GM21717 (cell line): Measurements from ENCODE around the gene STAG3.
"Not testable (repeated sequence)": the region's sequence is repeated elsewhere in the genome, so short reads cannot be mapped to it uniquely, and the experiment has no call there.

Experiments
- ATAC-seq: cut with Tn5 transposase; IDR thresholded peaks from one replicate; pipeline ENCODE4 v1.9.1; 2021; ENCODE audit warnings: mild to moderate bottlenecking, moderate library complexity; ENCODE audit not compliant: unreplicated experiment

Gene STAG3

GRCh38 chr7:100173806-100174495 lies 3.8 kb upstream of the STAG3 start:
- ATAC-seq: no peak

- no peak for ATAC-seq
These were observed 3.1 kb upstream of the STAG3 start for GRCh38 chr7:100174582-100174981.

GRCh38 chr7:100175296-100175935 lies 2.3 kb upstream of the STAG3 start:
- no peak for ATAC-seq

- no peak for ATAC-seq
These were observed 1.3 kb upstream of the STAG3 start for GRCh38 chr7:100176096-100177044.

- ATAC-seq: not testable (repeated sequence)
These were observed 2.4 kb downstream of the STAG3 start for GRCh38 chr7:100180084-100180483.

- ATAC-seq: not testable (repeated sequence)
These were observed 4.9 kb downstream of the STAG3 start for GRCh38 chr7:100182616-100183015.

- not testable (repeated sequence) for ATAC-seq
These were observed 5.4 kb downstream of the STAG3 start for GRCh38 chr7:100183090-100183489.

- no peak for ATAC-seq
These were observed 8.0 kb downstream of the STAG3 start for GRCh38 chr7:100185726-100186125.

GRCh38 chr7:100189061-100189460 lies 11.3 kb downstream of the STAG3 start:
- ATAC-seq: no peak

GRCh38 chr7:100190048-100190711 lies 12.5 kb downstream of the STAG3 start:
- peak; percentile 50 for ATAC-seq

- no peak for ATAC-seq
These were observed 14.1 kb downstream of the STAG3 start for GRCh38 chr7:100191775-100192174.

- ATAC-seq: not testable (repeated sequence)
These were observed 14.7 kb downstream of the STAG3 start for GRCh38 chr7:100192281-100192862.

- ATAC-seq: no peak
These were observed 15.3 kb downstream of the STAG3 start for GRCh38 chr7:100192969-100193368.

- no peak for ATAC-seq
These were observed 17.5 kb downstream of the STAG3 start for GRCh38 chr7:100195222-100195621.

GRCh38 chr7:100195901-100196322 lies 18.2 kb downstream of the STAG3 start:
- ATAC-seq: not testable (repeated sequence)

- ATAC-seq: no peak
These were observed 20.5 kb downstream of the STAG3 start for GRCh38 chr7:100198266-100198665.

GRCh38 chr7:100200693-100201092 lies 23.0 kb downstream of the STAG3 start:
- no peak for ATAC-seq

- no peak for ATAC-seq
These were observed 26.7 kb downstream of the STAG3 start for GRCh38 chr7:100204454-100204853.

- ATAC-seq: peak; percentile 53
These were observed 31.2 kb downstream of the STAG3 start for GRCh38 chr7:100208911-100209408.

- no peak for ATAC-seq
These were observed 31.8 kb downstream of the STAG3 start for GRCh38 chr7:100209493-100209892.
